ENCODE data around the gene SLC9B2.

SLC9B2 gene

GRCh38 chr4:103098341-103098740 is 21.8 kb upstream of the SLC9B2 start:
- in situ Hi-C loops (cut with HindIII; ENCODE audit: low pct_ligation_motif_present, low sequenced_read_pairs): no loop called here
- DNase-seq: no peak
- H3K4me3 ChIP-seq (ENCODE audit: low read depth, low read length): peak overlapping the region; percentile 57
- no peak for TF ChIP-seq CTCF (IDR thresholded peaks at IDR 0.05; ENCODE audit: low read depth, low read length, missing control alignments)
- no peaks in the 10 kb centered on the region for H3K27me3 ChIP-seq (replicated peaks)
- H3K36me3 ChIP-seq (replicated peaks): peaks cover 3% of the 10 kb centered on the region
- H3K27ac ChIP-seq: no peak overlapping the region

- TF ChIP-seq CTCF (IDR thresholded peaks at IDR 0.05; ENCODE audit: low read depth, low read length, missing control alignments): no peak
- DNase-seq: no peak
- no peak overlapping the region for H3K4me3 ChIP-seq (ENCODE audit: low read depth, low read length)
- H3K36me3 ChIP-seq (replicated peaks): peaks cover 6% of the 10 kb centered on the region
- in situ Hi-C loops (cut with HindIII; ENCODE audit: low pct_ligation_motif_present, low sequenced_read_pairs): no loop called here
- no peak overlapping the region for H3K27ac ChIP-seq
- H3K27me3 ChIP-seq (replicated peaks): no peaks in the 10 kb centered on the region
Observed at GRCh38 chr4:103097112-103097511, 20.6 kb upstream of the SLC9B2 start.

DNA sequence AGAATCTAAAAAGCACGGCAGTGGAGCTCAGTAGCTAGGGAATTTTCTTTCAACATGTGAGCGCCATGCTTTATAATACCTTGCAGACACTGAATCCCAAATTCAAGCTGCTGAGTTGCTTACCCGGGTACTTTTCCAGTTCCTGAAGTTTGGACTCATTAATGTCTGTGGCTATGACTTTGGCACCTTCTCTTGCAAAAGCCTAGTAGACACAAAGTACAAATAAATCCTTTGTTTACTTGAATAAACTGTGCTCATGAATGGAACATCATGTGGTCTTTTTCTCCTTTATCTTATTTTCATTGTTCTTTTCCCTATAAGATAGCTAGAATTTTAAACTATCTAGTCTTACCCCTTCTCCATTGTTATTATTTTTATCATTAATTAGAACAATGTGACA is 18.5 kb upstream of the SLC9B2 start:
- H3K27me3 ChIP-seq (replicated peaks): no peaks in the 10 kb centered on the region
- no peak overlapping the region for H3K4me3 ChIP-seq (ENCODE audit: low read depth, low read length)
- H3K36me3 ChIP-seq (replicated peaks): peaks cover 20% of the 10 kb centered on the region
- in situ Hi-C loops (cut with HindIII; ENCODE audit: low pct_ligation_motif_present, low sequenced_read_pairs): no loop called here
- TF ChIP-seq CTCF (IDR thresholded peaks at IDR 0.05; ENCODE audit: low read depth, low read length, missing control alignments): no peak
- H3K27ac ChIP-seq: no peak overlapping the region
- DNase-seq: no peak

- no peak for TF ChIP-seq CTCF (IDR thresholded peaks at IDR 0.05; ENCODE audit: low read depth, low read length, missing control alignments)
- no peak for DNase-seq
- peaks cover 31% of the 10 kb centered on the region for H3K36me3 ChIP-seq (replicated peaks)
- H3K4me3 ChIP-seq (ENCODE audit: low read depth, low read length): no peak overlapping the region
- no peaks in the 10 kb centered on the region for H3K27me3 ChIP-seq (replicated peaks)
- in situ Hi-C loops (cut with HindIII; ENCODE audit: low pct_ligation_motif_present, low sequenced_read_pairs): no loop called here
- H3K27ac ChIP-seq: no peak overlapping the region
Observed at GRCh38 chr4:103092245-103092644, 15.7 kb upstream of the SLC9B2 start.

DNA sequence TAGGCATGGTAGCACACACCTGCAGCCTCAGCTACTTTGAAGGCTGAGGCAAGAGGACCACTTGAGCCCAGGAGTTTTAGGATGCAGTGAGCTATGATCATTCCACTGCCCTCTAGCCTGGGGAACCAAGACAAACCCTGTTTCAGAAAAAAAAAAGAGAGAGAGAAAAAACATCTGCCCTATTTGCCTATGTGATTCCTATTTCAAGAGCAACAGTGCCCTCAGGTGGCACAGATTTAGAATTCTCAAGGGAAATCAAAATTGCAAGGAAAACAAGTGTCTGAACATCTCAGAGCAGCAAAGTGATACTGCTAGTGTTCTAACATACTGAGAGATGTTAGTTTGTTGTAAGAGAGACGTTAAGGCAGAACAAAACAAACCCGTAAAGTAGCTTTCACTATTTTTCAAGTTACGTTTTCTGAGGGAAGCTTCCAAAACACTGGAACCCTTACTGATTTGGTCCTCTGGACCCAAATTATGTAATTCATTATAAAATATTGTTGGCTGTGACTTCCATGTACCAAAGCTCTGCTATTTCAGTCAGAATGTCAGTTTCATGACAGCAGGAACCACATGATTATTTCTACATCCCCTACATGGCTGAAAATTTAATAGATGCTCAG is 15.2 kb upstream of the SLC9B2 start:
- no peak overlapping the region for H3K4me3 ChIP-seq (ENCODE audit: low read depth, low read length)
- no peaks in the 10 kb centered on the region for H3K27me3 ChIP-seq (replicated peaks)
- no peak overlapping the region for H3K27ac ChIP-seq
- in situ Hi-C loops (cut with HindIII; ENCODE audit: low pct_ligation_motif_present, low sequenced_read_pairs): no loop called here
- peak; percentile 50 for DNase-seq
- peak; percentile 65 for TF ChIP-seq CTCF (IDR thresholded peaks at IDR 0.05; ENCODE audit: low read depth, low read length, missing control alignments)
- peaks cover 31% of the 10 kb centered on the region for H3K36me3 ChIP-seq (replicated peaks)

GRCh38 chr4:103089481-103089880 is 12.9 kb upstream of the SLC9B2 start:
- Histone ChIP-seq H3K27me3 (replicated peaks) (no peaks in the 10 kb centered on the region), H3K4me3 (ENCODE audit: low read depth, low read length) (no peak overlapping the region), H3K27ac (no peak overlapping the region), H3K36me3 (replicated peaks) (peaks cover 38% of the 10 kb centered on the region)
- DNase-seq: no peak
- no peak for TF ChIP-seq CTCF (IDR thresholded peaks at IDR 0.05; ENCODE audit: low read depth, low read length, missing control alignments)
- in situ Hi-C loops (cut with HindIII; ENCODE audit: low pct_ligation_motif_present, low sequenced_read_pairs): no loop called here

All from brain microvascular endothelial cell (primary cell).